ENCODE results near the gene PRSS8.
"Not testable (repeated sequence)": the region's sequence is repeated elsewhere in the genome, so short reads cannot be mapped to it uniquely, and the experiment has no call there.

Gene PRSS8

GRCh38 chr16:31179219-31179746 is 43.8 kb upstream of the PRSS8 start:
- DNase-seq (ENCODE audit: extremely low read depth, low read depth): no peak
- TF ChIP-seq CTCF (IDR thresholded peaks at IDR 0.05; ENCODE audit: low read depth, low read length): no peak

- no peak for DNase-seq (ENCODE audit: extremely low read depth, low read depth)
- no peak for TF ChIP-seq CTCF (IDR thresholded peaks at IDR 0.05; ENCODE audit: low read depth, low read length)
Observed at GRCh38 chr16:31177136-31177535, 41.6 kb upstream of the PRSS8 start.

GRCh38 chr16:31170048-31170447 is 34.5 kb upstream of the PRSS8 start:
- not testable (repeated sequence) for DNase-seq (ENCODE audit: extremely low read depth, low read depth)

GRCh38 chr16:31168848-31169247 is 33.3 kb upstream of the PRSS8 start:
- no peak for TF ChIP-seq CTCF (IDR thresholded peaks at IDR 0.05; ENCODE audit: low read depth, low read length)
- no peak for DNase-seq (ENCODE audit: extremely low read depth, low read depth)

GRCh38 chr16:31167315-31167714 is 31.8 kb upstream of the PRSS8 start:
- DNase-seq (ENCODE audit: extremely low read depth, low read depth): no peak
- no peak for TF ChIP-seq CTCF (IDR thresholded peaks at IDR 0.05; ENCODE audit: low read depth, low read length)

GRCh38 chr16:31157136-31157535 is 21.6 kb upstream of the PRSS8 start:
- no peak for DNase-seq (ENCODE audit: extremely low read depth, low read depth)
- TF ChIP-seq CTCF (IDR thresholded peaks at IDR 0.05; ENCODE audit: low read depth, low read length): no peak

- DNase-seq (ENCODE audit: extremely low read depth, low read depth): not testable (repeated sequence)
Observed at GRCh38 chr16:31150976-31151375, 15.4 kb upstream of the PRSS8 start.

- no peak for TF ChIP-seq CTCF (IDR thresholded peaks at IDR 0.05; ENCODE audit: low read depth, low read length)
- no peak for DNase-seq (ENCODE audit: extremely low read depth, low read depth)
Observed at GRCh38 chr16:31149894-31150890, 14.7 kb upstream of the PRSS8 start, which contains the start of gene PRSS36. Gene PRSS36 (minus strand): TSS chr16:31150066. CDS start chr16:31150035, 31 bp downstream.

Data from AG09319 (cell line).